ENCODE measurements around the gene MYL6B.

- TF ChIP-seq CTCF (optimal IDR thresholded peaks at IDR 0.05 in 1 of 3, IDR thresholded peaks at IDR 0.05 in 1 of 3, conservative IDR thresholded peaks at IDR 0.05 in 1 of 3; ENCODE audit: extremely low read depth in 1 of 3, insufficient read depth in 2 of 3, low read length in 3 of 3) (no peak), EZH2 (IDR thresholded peaks at IDR 0.05; ENCODE audit: low read length) (no peak)
Measured at GRCh38 chr12:56137853-56138571, 14.4 kb upstream of the MYL6B start.

Measured in keratinocyte (primary cell).